HepG2 (cell line): Measurements from ENCODE around the gene NEURL4. TPM values are rescaled to one million over a fixed set of nuclear protein-coding genes. Genes with fewer than 3 reads are reported as not detected.

Source experiments
- ADNP ChIP-seq: sonication (generic); formaldehyde crosslinking; IDR thresholded peaks from 2 replicates; pipeline ENCODE4 v1.4.0; 2020; ENCODE audit warnings: missing genetic modification reagents
- ARID5B ChIP-seq: IDR thresholded peaks from 2 replicates; pipeline ENCODE4 v1.4.0; 2020; ENCODE audit warnings: mild to moderate bottlenecking, missing genetic modification reagents
- DPF2 ChIP-seq: sonication (generic); formaldehyde crosslinking; IDR thresholded peaks from 2 replicates; pipeline ENCODE4 v1.4.0; 2020; ENCODE audit warnings: mild to moderate bottlenecking, low read depth, missing genetic modification reagents, borderline replicate concordance
- DRAP1 ChIP-seq: IDR thresholded peaks from 2 replicates; pipeline ENCODE4 v1.6.1; 2016; ENCODE audit warnings: missing genetic modification reagents, missing compliant biosample characterization
- E2F1 ChIP-seq: sonication (generic); formaldehyde crosslinking; IDR thresholded peaks from 2 replicates; pipeline ENCODE4 v1.5.0; 2020; ENCODE audit warnings: missing genetic modification reagents
- NRL ChIP-seq: sonication (generic); formaldehyde crosslinking; IDR thresholded peaks from 2 replicates; pipeline ENCODE4 v1.5.0; 2020; ENCODE audit warnings: missing genetic modification reagents, mild to moderate bottlenecking, moderate library complexity, borderline replicate concordance
- PHF21A ChIP-seq: sonication (generic); formaldehyde crosslinking; IDR thresholded peaks from 2 replicates; pipeline ENCODE4 v1.5.0; 2020; ENCODE audit warnings: mild to moderate bottlenecking, missing genetic modification reagents
- PHF8 ChIP-seq: sonication (generic); formaldehyde crosslinking; IDR thresholded peaks from 2 replicates; pipeline ENCODE4 v1.5.0; 2020; ENCODE audit warnings: missing genetic modification reagents
- SAFB2 ChIP-seq: sonication (generic); formaldehyde crosslinking; IDR thresholded peaks from 2 replicates; pipeline ENCODE4 v1.5.1; 2020; ENCODE audit warnings: missing genetic modification reagents, low read depth, mild to moderate bottlenecking, borderline replicate concordance
- SOX6 ChIP-seq, 2 experiments: fragments of 450-650 bp in 1 of 2; sonication (generic) in 1 of 2; formaldehyde crosslinking in 1 of 2; IDR thresholded peaks; 2 replicates each; pipeline versions ENCODE4 v1.4.0 to v1.6.1; 2017 to 2020; ENCODE audit warnings: antibody characterized with exemption in 1 of 2, mild to moderate bottlenecking in 1 of 2, missing genetic modification reagents in 1 of 2
- TEF ChIP-seq: sonication (generic); formaldehyde crosslinking; IDR thresholded peaks from 2 replicates; pipeline ENCODE4 v1.5.0; 2020; ENCODE audit warnings: missing genetic modification reagents
- ZBTB14 ChIP-seq: sonication (generic); formaldehyde crosslinking; IDR thresholded peaks from 2 replicates; pipeline ENCODE4 v1.4.0; 2020; ENCODE audit warnings: missing genetic modification reagents
- ZBTB49 ChIP-seq: sonication (generic); formaldehyde crosslinking; IDR thresholded peaks from 2 replicates; pipeline ENCODE4 v1.4.0; 2020; ENCODE audit warnings: missing genetic modification reagents, borderline replicate concordance
- ZFP82 ChIP-seq: sonication (generic); formaldehyde crosslinking; IDR thresholded peaks from 2 replicates; pipeline ENCODE4 v1.5.1; 2020; ENCODE audit warnings: mild to moderate bottlenecking, missing genetic modification reagents, borderline replicate concordance
- ZSCAN31 ChIP-seq: sonication (generic); formaldehyde crosslinking; IDR thresholded peaks from 2 replicates; pipeline ENCODE4 v1.5.0; 2020; ENCODE audit warnings: low read depth, mild to moderate bottlenecking, missing genetic modification reagents
- polyA plus RNA-seq, 8 experiments: library from polyadenylated mRNA; depleted of rRNA in 3 of 8; stranded (reverse) in 7 of 8; unstranded in 1 of 8; fragments of >200 nt; fragmentation: Illumina TruSeq in 4 of 8; extraction: Trizol in 4 of 8; gene quantifications; 2 replicates each; pipeline versions ENCODE4 v1.2.1 to v1.2.3, GENCODE V29; 2011 to 2016; ENCODE audit warnings: low read depth in 4 of 8, missing spikeins in 1 of 8, mixed read lengths in 1 of 8; ENCODE audit not compliant: insufficient read depth in 1 of 8
- total RNA-seq, 5 experiments: library from RNA; depleted of rRNA; stranded (reverse); fragments of >200 nt; fragmentation: Illumina TruSeq; extraction: Trizol; gene quantifications; 2 replicates each; pipeline ENCODE4 v1.2.3, GENCODE V29; 2016; ENCODE audit warnings: low read depth in 1 of 5

Gene NEURL4
- total and polyA plus RNA-seq, 2 of the 13 experiments (the other 11 are each of a cell fraction or from before 2014, with no cell fraction given) = 14.8 to 15.7 TPM

- TF ChIP-seq ZBTB49 (CRISPR knock-in tag) (no peak), ZFP82 (CRISPR knock-in tag) (no peak), DRAP1 (CRISPR knock-in tag) (peak; percentile 56), ARID5B (no peak), ZBTB14 (CRISPR knock-in tag) (no peak), DPF2 (CRISPR knock-in tag) (no peak), SOX6 (IDR thresholded peaks at IDR 0.05) (no peak), SOX6 (CRISPR knock-in tag; IDR thresholded peaks at IDR 0.05) (peak; percentile 3; the same call in 1 of the 2 replicates), PHF8 (peak; percentile 55), PHF21A (CRISPR knock-in tag) (peak; percentile 45; the same call in 1 of the 2 replicates), ADNP (CRISPR knock-in tag) (no peak), NRL (CRISPR knock-in tag) (no peak), SAFB2 (CRISPR knock-in tag) (no peak), E2F1 (CRISPR knock-in tag) (peak; percentile 71), ZSCAN31 (CRISPR knock-in tag) (no peak), TEF (CRISPR knock-in tag) (no peak)
Measured at GRCh38 chr17:7281074-7281952, 47.8 kb downstream of the NEURL4 start, which contains the start of gene SLC2A4 (continued).
